NCI-H146 treated with DMSO at 0.1 percent for 48 hours (cell line): ENCODE data around the gene OR8B12.

ENCODE experiments used
- DNase-seq: peaks from one replicate; lab custom pipeline; 2025; ENCODE audit not compliant: unreplicated experiment; lab: John Stamatoyannopoulos, UW

OR8B12 gene

GRCh38 chr11:124543554-124543953 is at the start of gene OR8B12:
OR8B12 (minus strand) TSS chr11:124543654; CDS start chr11:124543654, 0 bp downstream.
- no peak for DNase-seq

- no peak for DNase-seq
Measured at GRCh38 chr11:124592627-124593026, 49.2 kb upstream of the OR8B12 start.

GRCh38 chr11:124591430-124591829 is 48.0 kb upstream of the OR8B12 start:
- no peak for DNase-seq

GRCh38 chr11:124586238-124586860 is 42.9 kb upstream of the OR8B12 start:
- DNase-seq, result peak; percentile 14

GRCh38 chr11:124584681-124585372 is 41.4 kb upstream of the OR8B12 start:
- DNase-seq, result no peak

GRCh38 chr11:124583781-124584180 is 40.3 kb upstream of the OR8B12 start:
- peak; percentile 68 for DNase-seq

GRCh38 chr11:124582565-124582964 is 39.1 kb upstream of the OR8B12 start:
- no peak for DNase-seq

GRCh38 chr11:124581817-124582216 is 38.4 kb upstream of the OR8B12 start:
- DNase-seq, result no peak

GRCh38 chr11:124578761-124579160 is 35.3 kb upstream of the OR8B12 start:
- no peak for DNase-seq

GRCh38 chr11:124577716-124578427 is 34.4 kb upstream of the OR8B12 start:
- no peak for DNase-seq

- DNase-seq, result no peak
Measured at GRCh38 chr11:124570160-124570559, 26.7 kb upstream of the OR8B12 start.

- DNase-seq, result no peak
Measured at GRCh38 chr11:124569697-124570096, 26.2 kb upstream of the OR8B12 start, which contains the start of gene OR8A1. OR8A1 (plus strand) TSS chr11:124569997; CDS start chr11:124570120, 123 bp downstream.

- no peak for DNase-seq
Measured at GRCh38 chr11:124556828-124557227, 13.4 kb upstream of the OR8B12 start.

GRCh38 chr11:124551987-124552386 is 8.5 kb upstream of the OR8B12 start:
- DNase-seq, result no peak

- no peak for DNase-seq
Measured at GRCh38 chr11:124551189-124551588, 7.7 kb upstream of the OR8B12 start.

- DNase-seq, result no peak
Measured at GRCh38 chr11:124543145-124543544, 309 bp downstream of the OR8B12 start.

- no peak for DNase-seq
Measured at GRCh38 chr11:124541204-124541603, 2.2 kb downstream of the OR8B12 start.

GRCh38 chr11:124538019-124538418 is 5.4 kb downstream of the OR8B12 start:
- no peak for DNase-seq

GRCh38 chr11:124536520-124536919 is 6.9 kb downstream of the OR8B12 start:
- no peak for DNase-seq

- no peak for DNase-seq
Measured at GRCh38 chr11:124535552-124536232, 7.8 kb downstream of the OR8B12 start.

- no peak for DNase-seq
Measured at GRCh38 chr11:124534051-124534450, 9.4 kb downstream of the OR8B12 start.
